ENCODE measurements around the gene NFAT5.
"Not testable (repeated sequence)": the region's sequence is repeated elsewhere in the genome, so short reads cannot be mapped to it uniquely, and the experiment has no call there.

NFAT5 gene

DNA sequence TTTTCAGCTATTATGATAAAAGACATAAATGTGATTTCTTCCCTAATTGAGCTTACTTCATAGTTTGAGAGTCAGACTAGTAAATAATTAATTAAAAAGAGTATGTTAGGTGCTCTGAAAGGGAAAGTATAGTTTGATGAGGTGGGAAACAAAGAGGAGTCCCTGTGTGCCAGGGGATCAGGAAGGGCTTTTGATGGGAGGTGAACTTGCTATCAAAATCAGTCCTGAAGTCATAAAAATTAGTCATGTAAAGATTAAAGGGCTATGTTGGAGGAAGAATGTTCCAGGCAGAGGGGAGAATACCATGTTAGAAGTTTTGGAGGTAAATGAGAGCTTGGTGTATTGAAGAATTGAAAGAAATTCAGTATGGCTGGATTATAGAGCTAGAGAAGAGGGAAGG is 31.0 kb downstream of the NFAT5 start:
- no peak for DNase-seq

DNA sequence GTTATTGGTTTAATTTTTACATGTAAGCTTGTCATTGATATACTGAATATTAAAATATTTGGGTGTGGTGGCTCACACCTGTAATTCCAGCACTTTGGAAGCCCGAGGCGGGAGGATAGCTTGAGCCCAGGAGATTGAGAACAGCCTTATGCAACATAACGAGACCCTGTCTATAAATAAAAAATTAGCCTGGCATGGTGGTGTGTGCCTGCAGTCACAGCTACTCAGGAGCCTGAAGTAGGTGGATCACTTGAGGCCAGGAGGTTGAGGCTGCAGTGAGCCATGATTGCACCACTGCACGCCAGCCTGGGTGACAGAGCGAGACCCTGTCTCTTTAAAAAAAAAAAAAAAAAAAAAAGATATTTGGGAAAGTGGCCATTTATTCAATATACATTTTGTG is 32.3 kb downstream of the NFAT5 start:
- no peak for DNase-seq

DNA sequence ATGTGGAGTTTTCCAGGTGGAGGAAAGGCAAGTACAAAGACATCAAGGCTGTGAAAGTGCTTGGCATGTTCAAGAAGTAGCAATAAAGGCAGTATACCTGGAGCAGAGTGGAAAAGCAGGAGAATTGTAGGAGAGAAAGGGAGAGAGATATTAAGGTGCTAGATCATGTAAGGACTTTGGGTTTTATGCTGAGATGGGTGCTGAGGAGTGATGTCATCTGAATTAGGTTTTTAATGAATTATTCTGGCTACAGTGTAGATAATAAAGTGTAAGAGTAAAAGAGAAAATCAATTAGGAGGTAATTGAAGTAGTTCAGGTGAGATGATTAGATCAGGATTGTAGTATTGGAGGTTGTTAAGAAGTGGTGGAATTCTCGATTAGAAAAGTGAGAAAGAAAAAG is 34.0 kb downstream of the NFAT5 start:
- DNase-seq = no peak

DNA sequence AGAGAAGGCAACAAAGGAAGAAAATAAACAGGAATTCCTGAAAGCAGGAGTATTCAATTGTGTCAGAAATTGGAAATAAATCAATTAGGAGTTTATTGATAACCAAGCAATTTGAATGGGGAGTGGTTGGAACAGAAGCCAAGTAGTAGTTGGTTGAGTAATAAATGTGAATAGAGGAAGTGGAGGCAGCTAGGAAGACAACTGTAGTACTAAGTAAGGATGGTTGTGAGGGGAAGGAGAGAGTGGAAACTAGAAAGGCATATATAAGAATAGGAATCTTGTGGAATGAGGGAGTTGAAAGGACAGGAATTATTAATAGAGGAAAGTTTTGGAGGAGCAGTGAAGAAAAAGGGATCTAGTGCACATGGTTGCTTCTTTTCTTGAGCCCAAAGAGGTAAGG is 34.4 kb downstream of the NFAT5 start:
- no peak for DNase-seq

DNA sequence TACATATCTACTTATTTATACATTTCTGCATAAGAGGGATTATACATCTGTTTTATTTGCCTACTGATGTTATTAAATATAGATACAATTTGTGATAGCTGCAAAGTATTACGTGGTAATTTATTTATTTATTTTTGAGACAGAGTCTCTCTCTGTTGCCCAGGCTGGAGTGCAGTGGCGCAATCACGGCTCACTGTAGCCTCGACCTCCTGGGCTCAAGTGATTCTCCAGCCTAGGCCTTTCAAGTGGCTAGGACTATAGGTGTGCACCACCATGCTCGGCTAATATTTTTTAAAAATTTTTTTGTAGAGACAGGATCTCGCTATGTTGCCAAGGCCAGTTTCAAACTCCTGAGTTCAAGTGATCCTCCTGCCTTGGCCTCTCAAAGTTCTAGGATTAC is 35.5 kb downstream of the NFAT5 start:
- no peak for DNase-seq

DNA sequence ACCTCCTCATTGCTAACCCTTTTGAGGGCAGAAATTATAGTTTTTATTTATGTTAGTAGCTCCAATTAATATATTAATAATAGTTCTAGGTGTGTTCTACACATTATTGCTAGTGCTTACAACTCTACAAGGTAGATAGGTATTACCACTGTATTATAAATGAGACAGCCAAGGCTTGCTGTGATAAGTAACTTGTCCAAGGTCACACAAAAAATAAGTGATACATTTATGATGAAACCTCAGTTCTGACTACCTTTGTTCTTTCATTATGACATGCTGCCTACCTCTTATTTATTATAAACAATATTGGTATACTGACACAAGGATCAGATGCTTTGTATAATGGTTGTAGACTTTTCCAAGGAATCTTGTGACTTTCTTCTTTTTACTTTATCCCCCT is 41.2 kb downstream of the NFAT5 start:
- DNase-seq = no peak

DNA sequence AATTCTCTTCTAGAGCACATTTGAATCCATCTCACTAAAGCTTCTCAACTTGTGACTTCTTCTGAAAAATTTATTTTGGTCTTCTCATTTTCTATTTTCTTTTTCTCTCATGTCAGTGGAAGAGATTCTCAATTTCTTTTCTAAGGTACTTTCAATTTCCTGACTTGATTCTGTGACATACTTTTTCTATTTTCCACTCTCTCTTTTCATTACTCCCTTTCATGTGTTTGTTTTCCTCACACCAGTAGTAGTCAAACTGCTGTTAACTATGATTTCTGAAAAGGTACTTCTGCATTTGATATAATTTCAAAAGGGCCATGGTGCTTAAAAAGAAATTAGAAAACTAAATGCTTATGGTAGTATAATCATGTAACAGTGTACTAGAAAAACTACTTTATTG is 41.9 kb downstream of the NFAT5 start:
- no peak for DNase-seq

DNA sequence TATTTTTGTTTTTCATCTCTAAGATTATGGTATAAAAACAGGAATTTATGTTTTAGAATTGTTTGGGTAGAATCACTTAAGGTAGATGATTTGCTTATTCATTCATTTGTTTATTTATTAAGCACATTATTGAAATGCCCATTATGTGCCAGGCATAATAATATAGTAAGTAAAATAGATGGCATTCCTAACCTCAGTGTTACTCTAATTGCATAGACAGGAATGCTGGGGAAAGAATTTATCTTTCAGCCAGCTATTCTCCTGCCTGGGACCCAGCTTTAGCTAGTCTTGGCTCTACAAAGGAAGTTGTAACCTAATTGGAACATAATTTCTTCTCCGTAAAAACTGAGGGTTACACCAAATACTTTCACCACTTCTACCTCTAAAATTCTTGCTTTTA is 44.6 kb downstream of the NFAT5 start:
- DNase-seq = no peak

DNA sequence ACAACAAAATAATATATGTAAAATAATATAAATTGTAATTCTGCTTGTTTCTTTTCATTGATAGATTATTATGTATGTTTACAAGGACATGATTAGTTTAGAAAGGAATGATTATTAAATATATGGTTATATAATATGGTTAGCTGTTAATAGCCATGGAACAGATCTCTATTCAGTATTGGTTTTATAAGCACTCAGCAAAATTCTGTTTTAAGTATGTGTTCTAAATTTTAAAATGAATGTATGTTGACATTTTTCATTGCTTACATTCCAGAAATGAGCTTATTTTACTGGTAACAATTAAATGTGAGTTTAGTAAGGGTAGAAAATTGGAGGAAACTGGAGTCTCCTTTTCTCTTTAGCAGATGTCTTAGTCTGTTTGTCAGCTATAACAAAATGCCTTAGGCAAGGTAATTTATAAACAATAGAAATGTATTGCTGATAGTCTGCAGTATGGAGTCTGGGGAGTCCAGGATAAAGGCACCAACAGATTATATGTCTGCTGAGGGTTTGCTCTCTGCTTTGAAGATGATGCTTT is 45.4 kb downstream of the NFAT5 start:
- DNase-seq = no peak

DNA sequence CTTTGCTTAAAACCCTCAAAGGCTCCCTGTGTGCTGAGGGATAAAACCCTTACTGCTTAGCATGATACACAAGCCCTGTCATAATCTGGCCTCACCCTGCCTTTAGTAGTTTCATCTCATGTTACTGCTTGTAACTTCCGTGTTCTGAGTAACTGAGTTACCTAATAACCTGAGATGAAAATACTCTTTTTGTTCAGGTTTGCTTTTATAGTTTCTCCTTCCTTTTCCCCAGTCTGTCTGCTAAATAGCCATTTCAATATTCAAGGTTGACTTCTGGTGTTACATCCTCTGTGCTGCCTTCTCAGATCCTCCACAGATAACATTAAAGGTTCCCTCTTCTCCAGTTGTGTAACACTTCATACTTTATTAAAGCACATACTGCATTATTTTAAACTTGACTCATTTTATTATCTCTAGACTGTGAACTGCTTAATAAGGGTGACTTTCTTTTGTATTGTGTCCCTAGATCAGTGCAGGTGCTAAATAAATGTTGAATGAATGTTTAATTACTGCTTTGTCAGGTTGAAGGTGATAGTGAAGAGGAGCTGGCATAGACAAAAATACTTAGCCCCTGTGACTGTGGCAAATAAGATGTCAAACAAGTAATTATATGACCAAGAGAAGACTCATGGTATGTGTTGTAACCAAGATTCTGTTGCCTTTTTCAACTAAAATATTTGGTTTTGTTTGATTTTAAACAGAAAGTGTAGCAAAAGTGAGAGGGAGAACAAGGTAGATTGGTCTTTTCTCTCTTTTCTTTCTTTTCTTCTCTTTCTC is 47.8 kb downstream of the NFAT5 start:
- no peak for DNase-seq

DNA sequence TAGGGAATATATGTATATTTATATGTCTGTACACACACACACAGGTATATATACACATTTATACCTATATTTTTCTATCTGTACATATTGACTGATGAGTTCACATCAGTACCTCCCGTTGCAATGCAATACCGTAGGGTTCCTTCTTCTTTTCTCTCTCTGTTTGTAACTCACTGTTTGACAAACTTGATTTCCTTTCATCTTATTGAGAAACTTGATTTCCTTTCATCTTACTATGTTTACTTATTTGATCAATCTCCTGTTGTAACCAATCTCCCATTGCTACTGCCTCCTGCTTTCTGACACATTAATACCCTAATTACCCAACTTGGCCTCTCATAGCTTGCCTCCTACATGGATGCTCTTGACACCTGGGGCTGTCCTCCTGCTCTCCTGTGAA is 49.8 kb downstream of the NFAT5 start:
- no peak for DNase-seq

DNA sequence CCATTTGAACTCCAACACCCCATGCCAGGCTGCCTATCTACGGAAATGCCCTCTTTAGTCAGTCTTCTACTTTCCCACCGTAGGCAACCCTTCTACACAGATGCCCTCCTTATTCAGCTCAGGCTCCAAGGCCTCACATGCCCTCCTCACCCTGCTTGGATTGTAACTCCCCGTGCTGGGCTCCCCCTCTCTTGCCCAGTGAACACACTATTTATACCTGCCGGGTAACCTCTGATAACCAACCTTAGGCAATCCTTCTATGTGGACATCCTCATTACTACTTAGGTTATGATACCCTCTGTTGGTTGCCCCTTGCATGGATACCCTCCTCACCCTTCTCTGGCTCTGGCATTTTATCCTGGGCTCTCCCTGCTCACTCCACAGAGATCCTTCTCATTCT is 50.3 kb downstream of the NFAT5 start:
- no peak for DNase-seq

DNA sequence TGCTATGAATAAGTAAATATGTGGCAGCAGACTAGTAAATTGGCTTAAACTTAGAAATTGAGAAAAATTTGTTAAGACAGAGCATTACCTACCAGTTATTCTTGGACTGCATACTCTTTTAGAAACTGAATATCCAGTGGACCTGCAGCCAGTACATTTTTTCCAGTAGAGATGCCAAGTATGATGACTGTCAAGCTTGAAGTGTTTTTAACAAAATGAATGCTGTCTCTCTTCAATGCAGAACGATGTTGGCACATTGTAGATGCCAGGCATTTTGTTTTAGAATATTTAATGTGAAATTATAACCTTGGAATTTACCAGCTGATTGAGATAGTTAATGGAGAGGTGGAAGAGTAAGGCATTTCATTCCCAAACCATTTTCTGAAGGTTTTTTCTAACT is 52.5 kb downstream of the NFAT5 start:
- no peak for DNase-seq

DNA sequence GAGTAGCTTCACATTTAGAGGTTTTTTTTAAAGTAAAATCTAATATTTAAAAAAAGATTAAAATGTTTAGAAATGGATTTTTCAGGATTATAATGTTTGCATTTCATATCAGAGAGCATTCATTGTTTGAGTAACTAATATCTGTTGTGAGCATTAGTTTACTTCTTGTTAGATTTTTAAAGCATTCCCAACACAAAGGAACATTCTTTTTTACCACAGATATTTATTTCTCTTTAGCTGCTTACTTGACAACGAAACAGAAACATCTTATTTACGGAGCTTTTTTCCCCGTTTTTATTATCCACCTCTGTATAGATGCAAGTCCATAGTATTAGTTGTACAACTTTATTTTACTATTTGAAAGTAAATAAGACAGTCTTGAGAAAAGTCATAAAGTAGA is 53.0 kb downstream of the NFAT5 start:
- no peak for DNase-seq

DNA sequence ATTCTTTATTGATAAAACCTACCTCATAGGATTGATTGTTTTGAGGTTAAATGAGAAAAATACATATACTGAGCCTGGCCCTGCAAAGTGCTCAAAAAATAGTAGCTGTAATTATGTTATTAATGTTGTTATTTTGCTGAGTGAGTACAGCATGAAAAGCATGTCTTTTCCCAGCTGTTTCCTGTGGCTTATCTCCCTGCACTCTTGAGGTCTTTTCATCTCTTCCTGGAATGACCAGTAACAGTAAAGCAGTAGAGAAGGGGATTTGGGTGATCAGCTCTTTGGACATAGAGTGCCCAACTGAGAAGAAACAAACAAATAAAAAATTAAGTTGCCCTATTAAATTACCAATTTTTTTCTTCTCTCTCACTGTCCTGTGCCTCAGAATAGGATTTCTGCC is 53.7 kb downstream of the NFAT5 start:
- no peak for DNase-seq

DNA sequence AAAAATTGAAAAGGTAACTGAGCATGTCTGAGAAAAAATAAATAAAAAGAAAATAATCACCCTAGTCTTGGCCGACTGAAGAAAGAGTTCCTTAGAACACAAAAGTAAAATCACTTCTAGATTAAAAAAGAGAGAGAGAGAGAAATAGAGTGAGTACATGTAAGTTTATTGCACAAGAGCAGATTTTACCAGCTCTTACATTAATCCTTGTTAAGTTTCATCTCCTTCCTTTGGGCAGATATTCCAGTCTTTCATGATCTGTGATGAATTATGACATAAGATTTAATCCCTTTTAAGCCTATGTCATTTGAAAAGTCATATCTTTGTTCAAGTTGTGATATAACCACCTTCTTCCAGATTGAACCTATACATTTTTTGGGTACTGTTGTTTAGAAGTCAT is 54.8 kb downstream of the NFAT5 start:
- no peak for DNase-seq

DNA sequence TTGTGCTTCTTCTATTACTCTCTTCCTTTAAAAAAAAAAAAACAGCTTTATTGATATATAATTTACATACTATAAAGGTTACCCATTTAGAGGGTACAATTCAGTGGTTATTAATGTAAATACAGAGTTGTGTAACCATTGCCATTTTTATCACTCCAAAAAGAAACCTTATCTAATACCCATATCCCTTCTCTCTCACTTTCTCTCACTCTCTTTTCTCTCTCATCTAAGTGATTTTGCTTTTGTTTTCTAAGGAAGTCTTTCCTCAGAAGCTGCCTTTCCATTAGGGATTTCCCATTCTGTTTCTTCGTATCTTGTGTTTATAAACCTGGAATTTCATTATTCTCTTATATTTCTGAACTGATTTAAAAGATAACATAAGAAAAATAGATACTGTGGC is 55.5 kb downstream of the NFAT5 start:
- DNase-seq = no peak

DNA sequence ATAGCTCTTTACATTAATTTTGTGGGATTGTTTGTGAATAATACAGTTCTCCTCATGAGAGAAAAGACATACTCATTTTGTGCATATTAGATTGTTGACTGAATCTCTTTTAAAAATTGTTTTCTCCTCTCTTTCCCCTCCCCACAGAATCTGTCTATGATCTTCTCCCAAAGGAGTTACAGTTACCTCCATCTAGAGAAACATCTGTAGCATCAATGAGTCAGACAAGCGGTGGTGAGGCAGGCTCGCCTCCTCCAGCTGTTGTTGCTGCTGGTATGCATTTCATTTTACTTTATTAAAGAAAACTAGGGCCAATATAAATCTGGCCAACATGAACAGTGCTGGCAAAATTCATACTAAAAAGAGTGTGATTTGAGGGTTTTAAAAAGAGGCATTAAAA is 60.5 kb downstream of the NFAT5 start:
- DNase-seq = no peak

DNA sequence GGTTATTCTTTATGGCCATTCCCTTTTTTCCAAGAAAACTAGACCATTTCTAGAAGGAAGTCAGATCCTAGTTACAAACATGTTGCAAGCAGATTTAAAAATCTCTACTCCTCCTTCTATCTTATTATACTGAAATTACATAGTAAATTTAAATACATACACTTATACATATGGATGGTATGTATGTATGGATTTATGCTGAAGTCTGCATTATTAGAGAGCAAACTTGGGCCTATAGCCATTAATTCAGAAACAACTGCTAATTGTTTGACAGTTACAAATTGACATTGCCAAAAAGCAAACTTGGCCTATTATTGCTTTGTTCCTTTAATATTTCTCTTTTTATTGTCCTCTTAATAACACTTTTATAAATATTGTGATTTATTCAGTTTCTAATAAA is 67.1 kb downstream of the NFAT5 start:
- no peak for DNase-seq

DNA sequence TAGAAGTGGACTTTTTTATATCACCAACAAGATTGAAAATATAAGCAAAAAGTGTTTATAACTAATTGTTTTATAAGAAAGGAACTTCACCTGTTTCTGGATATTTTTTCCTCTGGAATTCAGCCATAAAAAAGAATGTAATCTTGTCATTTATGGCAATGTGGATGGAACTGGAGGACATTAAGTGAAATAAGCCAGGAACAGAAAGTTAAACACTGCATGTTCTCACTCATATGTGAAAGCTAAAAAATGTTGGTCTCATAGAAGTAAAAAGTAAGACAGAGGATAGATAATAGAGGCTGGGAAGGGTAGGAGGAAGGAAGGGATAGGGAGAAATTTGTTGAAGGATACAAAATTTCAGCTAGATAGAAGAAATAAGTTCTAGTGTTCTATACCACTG is 67.6 kb downstream of the NFAT5 start:
- no peak for DNase-seq

DNA sequence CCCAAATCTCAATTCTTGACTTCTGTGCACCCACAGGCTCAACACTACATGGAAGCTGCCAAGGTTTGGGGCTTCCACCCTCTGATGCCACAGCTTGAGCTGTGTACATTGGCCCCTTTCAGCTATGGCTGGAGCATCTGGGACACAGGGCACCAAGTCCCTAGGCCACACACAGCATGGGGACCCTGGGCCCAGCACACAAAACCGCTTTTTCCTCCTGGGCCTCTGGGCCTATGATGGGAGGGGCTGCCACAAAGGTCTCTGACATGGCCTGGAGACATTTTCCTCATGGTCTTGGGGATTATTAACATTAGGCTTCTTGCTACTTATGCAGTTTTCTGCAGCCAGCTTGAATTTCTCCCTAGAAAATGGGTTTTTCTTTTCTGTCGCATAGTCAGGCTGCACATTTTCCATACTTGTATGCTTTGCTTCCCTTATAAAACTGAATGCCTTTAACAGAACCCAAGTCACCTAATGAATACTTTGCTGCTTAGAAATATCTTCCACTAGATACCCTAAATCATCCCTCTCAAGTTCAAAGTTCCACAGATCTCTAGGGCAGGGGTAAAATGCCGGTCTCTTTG is 70.9 kb downstream of the NFAT5 start:
- not testable (repeated sequence) for DNase-seq

DNA sequence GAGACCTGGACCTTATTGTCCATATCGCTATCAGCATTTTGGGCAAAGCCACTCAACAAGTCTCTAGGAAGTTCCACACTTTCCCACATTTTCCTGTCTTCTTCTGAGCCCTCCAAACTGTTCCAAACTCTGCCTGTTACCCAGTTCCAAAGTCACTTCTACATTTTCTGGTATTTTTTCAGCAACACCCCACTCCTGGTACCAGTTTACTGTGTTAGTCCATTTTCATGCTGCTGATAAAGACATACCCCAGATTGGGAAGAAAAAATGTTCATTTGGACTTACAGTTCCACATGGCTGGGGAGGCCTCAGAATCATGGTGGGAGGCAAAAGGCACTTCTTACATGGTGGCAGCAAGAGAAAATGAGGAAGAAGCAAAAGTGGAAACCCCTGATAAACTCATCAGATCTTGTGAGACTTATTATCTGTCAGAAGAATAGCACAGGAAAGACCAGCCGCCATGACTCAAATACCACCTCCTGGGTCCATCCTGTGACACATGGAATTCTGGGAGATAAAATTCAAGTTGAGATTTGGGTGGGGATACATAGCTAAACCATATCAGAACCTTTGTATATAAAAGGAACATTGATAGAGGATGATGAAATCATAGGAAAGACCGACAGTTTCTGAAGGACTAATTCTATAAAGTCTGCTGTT is 71.6 kb downstream of the NFAT5 start:
- not testable (repeated sequence) for DNase-seq

DNA sequence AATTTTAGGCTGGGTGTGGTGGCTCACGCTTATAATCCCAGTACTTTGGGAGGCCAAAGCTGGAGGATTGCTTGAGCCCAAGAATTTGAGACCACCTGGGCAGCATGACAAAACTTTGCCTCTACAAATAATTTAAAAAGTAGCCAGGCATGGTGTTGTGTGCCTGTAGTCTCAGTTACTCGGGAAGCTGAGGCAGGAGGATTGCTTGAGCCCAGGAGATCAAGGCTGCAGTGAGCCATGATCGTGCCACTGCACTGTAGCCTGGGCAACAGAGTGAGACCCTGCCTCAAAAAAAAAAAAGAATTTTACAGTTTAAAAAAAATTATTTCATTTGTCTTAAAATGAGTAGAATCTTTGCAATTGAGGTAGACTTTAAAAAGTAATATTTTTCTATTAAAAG is 78.2 kb downstream of the NFAT5 start:
- DNase-seq = not testable (repeated sequence)

DNA sequence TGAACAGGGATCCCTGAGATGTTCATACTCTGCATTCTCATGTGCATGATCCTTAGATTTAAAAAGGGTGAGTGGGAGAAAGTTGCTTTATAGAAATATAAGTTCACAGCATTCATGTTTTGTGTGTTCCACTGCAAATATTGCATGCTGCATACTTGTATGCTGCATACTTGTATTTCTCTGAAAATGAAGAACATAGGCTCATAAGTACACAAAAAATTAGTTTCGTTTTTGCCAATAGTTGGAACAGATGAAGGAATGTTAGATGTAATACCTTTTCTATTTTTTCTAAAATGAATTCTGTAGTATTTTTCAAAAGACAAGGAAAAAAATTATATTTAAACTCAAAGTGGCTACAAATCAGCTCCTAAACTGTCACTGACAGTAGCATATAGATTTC is 79.0 kb downstream of the NFAT5 start:
- no peak for DNase-seq
